Measurements from ENCODE around the gene TMEM209.

The TMEM209 gene

GRCh38 chr7:130143334-130143732 is 61.9 kb downstream of the TMEM209 start:
- DNase-seq (ENCODE audit: low read depth) = no peak

- no peak for DNase-seq (ENCODE audit: low read depth)
These were observed 62.4 kb downstream of the TMEM209 start for GRCh38 chr7:130142654-130143333.

- no peak for DNase-seq (ENCODE audit: low read depth)
These were observed 63.1 kb downstream of the TMEM209 start for GRCh38 chr7:130141884-130142653.

- DNase-seq (ENCODE audit: low read depth) = no peak
These were observed 63.9 kb downstream of the TMEM209 start for GRCh38 chr7:130141161-130141883.

- no peak for DNase-seq (ENCODE audit: low read depth)
These were observed 64.5 kb downstream of the TMEM209 start for GRCh38 chr7:130140551-130141160.

- no peak for DNase-seq (ENCODE audit: low read depth)
These were observed 65.8 kb downstream of the TMEM209 start for GRCh38 chr7:130139193-130139960.

- no peak for DNase-seq (ENCODE audit: low read depth)
These were observed 68.0 kb downstream of the TMEM209 start for GRCh38 chr7:130137207-130137606.

- DNase-seq (ENCODE audit: low read depth) = no peak
These were observed 68.5 kb downstream of the TMEM209 start for GRCh38 chr7:130136579-130137167.

GRCh38 chr7:130135208-130136205 is 69.7 kb downstream of the TMEM209 start:
- DNase-seq (ENCODE audit: low read depth) = no peak

GRCh38 chr7:130134726-130135125 is 70.5 kb downstream of the TMEM209 start:
- DNase-seq (ENCODE audit: low read depth) = no peak

- DNase-seq (ENCODE audit: low read depth) = no peak
These were observed 71.0 kb downstream of the TMEM209 start for GRCh38 chr7:130134106-130134636.

- DNase-seq (ENCODE audit: low read depth) = no peak
These were observed 72.0 kb downstream of the TMEM209 start for GRCh38 chr7:130133029-130133782.

GRCh38 chr7:130131964-130132875 is 73.0 kb downstream of the TMEM209 start:
- no peak for DNase-seq (ENCODE audit: low read depth)

- no peak for DNase-seq (ENCODE audit: low read depth)
These were observed 73.9 kb downstream of the TMEM209 start for GRCh38 chr7:130131191-130131834.

- DNase-seq (ENCODE audit: low read depth) = no peak
These were observed 76.2 kb downstream of the TMEM209 start for GRCh38 chr7:130129011-130129411.

GRCh38 chr7:130127821-130128317 is 77.3 kb downstream of the TMEM209 start:
- no peak for DNase-seq (ENCODE audit: low read depth)

- no peak for DNase-seq (ENCODE audit: low read depth)
These were observed 77.8 kb downstream of the TMEM209 start for GRCh38 chr7:130127404-130127803.
